Measurements from ENCODE around the gene CDH13. TPM values are rescaled to one million over a fixed set of nuclear protein-coding genes. Genes with fewer than 3 reads are reported as not detected.

Gene CDH13
- total RNA-seq, 1 donor from 2014 or later = not detected

DNA sequence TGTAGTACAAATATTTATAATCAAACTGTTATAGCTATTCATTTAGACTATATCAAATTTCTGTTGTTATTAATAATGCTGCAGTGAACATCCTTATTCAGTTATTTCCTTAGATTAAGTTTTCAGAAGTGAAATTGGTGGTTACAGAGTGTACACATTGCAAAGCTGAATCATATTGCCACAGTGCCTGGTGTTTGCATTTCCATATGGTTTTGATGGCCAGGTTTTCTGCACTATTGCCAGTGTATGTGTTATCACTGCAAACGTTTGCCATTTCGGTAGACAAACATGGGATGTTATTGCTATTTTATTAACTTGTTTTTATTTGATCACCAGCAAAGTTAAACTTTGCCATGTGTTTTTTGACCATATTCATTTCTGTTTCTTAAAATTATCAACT is 259.4 kb downstream of the CDH13 start:
- Mint-ChIP-seq H3K4me3 (no peak overlapping the region), H3K36me3 (ENCODE audit: low read depth) (no peaks in the 10 kb centered on the region), H3K9me3 (peaks cover 4% of the 10 kb centered on the region), H3K27ac (no peak overlapping the region), H3K4me1 (no peaks in the 10 kb centered on the region), H3K27me3 (peaks cover 3% of the 10 kb centered on the region)
- intact Hi-C loops (cut with micrococcal nuclease) = no loop called here
- no peak for DNase-seq

DNA sequence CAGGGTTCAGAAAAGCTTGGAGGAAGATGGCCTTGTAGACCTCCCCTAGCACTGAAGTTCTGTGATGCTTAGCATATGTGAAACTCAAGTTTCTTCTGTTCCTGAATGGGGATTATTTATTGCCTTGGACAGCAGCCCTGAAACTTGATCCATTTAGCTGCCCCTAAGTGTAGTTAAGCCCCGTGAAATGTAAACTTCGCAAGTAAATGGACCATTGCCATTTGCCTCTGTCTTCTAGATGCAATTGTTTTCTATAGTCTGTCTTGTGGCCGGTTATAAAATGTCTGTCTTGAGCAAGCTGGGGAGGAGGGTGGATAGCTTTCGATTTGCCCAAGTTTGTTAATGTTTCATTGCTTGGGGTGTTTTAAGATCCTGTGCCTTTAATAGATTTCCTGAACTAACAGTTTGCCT is 261.8 kb downstream of the CDH13 start:
- Mint-ChIP-seq H3K27me3 (peaks cover 3% of the 10 kb centered on the region), H3K4me1 (no peaks in the 10 kb centered on the region), H3K36me3 (ENCODE audit: low read depth) (no peaks in the 10 kb centered on the region), H3K4me3 (no peak overlapping the region), H3K27ac (no peak overlapping the region), H3K9me3 (peaks cover 6% of the 10 kb centered on the region)
- DNase-seq = no peak
- intact Hi-C loops (cut with micrococcal nuclease) = no loop called here

DNA sequence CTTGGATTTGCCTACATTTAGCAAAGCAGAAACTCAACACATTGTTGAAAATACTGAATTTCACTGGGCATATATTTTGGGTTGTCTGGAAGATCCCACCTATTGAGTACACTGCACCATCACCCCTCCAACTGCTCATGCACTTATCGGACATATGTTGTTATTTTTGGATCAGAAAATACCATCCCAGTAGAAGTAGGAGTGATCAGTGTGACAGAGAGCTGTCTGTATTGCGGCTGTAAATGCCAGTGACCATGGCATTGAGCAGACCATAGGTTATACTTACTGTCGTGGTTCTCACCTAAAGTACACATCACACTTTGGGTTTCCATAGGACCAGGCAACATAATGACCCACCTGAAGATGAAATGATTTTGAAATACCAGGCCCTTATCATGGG is 264.7 kb downstream of the CDH13 start:
- Mint-ChIP-seq H3K4me1 (no peaks in the 10 kb centered on the region), H3K9me3 (peaks cover 6% of the 10 kb centered on the region), H3K4me3 (no peak overlapping the region), H3K27me3 (peaks cover 3% of the 10 kb centered on the region), H3K27ac (no peak overlapping the region), H3K36me3 (ENCODE audit: low read depth) (no peaks in the 10 kb centered on the region)
- DNase-seq = no peak
- intact Hi-C loops (cut with micrococcal nuclease) = no loop called here

DNA sequence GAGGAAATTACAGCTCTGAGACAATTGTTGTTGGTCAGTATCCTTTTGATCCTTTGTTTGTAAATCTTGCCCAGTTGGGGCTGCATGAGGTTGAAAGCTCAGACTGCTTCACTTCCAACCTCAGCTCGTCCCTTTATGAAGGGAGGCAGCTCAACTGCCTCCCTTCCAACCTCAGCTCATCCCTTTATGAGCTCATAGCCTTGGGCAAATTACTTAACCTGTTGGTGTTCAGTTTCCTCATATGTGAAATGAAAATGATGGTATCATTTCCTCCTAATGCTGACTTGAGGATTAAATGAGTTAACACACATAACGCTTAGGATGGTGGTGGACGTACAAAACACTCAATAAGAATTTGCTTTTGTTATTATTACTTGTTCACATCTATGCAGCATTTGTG is 265.1 kb downstream of the CDH13 start:
- intact Hi-C loops (cut with micrococcal nuclease) = no loop called here
- peaks cover 3% of the 10 kb centered on the region for H3K27me3 Mint-ChIP-seq
- DNase-seq = no peak
- no peak overlapping the region for H3K4me3 Mint-ChIP-seq
- peaks cover 6% of the 10 kb centered on the region for H3K9me3 Mint-ChIP-seq
- no peaks in the 10 kb centered on the region for H3K4me1 Mint-ChIP-seq
- H3K27ac Mint-ChIP-seq = no peak overlapping the region
- H3K36me3 Mint-ChIP-seq (ENCODE audit: low read depth) = no peaks in the 10 kb centered on the region

DNA sequence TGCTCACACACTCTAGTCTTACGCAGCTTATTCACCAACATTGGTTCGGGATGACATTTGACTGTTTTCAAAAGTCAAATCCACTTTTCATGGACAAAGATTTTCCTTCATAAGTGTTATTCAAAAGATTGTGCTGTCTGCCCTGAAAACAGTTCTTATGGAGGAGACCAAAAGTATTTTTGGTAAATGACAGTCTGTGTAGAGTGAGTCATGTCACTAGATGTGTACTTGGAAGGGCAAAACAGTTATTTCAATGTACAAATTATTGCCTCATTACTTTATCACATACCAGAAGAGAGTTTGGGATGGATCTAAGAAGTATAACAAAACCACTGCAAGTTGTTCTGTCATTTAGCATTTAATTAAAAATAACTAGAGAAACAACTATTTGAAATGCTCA is 265.6 kb downstream of the CDH13 start:
- Mint-ChIP-seq H3K36me3 (ENCODE audit: low read depth) (no peaks in the 10 kb centered on the region), H3K9me3 (peaks cover 6% of the 10 kb centered on the region), H3K4me1 (no peaks in the 10 kb centered on the region), H3K4me3 (no peak overlapping the region), H3K27ac (no peak overlapping the region), H3K27me3 (peaks cover 3% of the 10 kb centered on the region)
- intact Hi-C loops (cut with micrococcal nuclease) = no loop called here
- DNase-seq = no peak

DNA sequence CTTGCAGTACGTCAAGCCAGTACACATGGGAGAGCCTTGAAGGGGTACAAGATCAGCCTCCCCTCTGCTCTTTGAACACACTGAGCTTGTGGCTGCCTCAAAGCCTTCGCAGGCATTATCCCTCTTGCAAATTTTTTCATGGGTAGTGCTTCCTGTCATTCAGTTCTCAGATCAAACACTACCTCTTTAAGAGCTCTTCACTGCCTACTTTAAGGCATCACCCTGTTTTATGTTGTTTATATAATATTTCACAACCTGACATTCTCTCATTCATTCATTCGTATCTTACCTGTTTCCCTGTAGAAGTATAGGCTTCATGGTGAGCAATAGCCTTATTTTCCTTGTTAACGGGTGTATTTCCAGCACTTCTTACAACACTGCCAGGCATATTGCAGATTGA is 269.1 kb downstream of the CDH13 start:
- Mint-ChIP-seq H3K4me1 (no peaks in the 10 kb centered on the region), H3K27me3 (no peaks in the 10 kb centered on the region), H3K27ac (no peak overlapping the region), H3K36me3 (ENCODE audit: low read depth) (no peaks in the 10 kb centered on the region), H3K4me3 (no peak overlapping the region), H3K9me3 (peaks cover 3% of the 10 kb centered on the region)
- intact Hi-C loops (cut with micrococcal nuclease) = no loop called here
- DNase-seq = no peak

DNA sequence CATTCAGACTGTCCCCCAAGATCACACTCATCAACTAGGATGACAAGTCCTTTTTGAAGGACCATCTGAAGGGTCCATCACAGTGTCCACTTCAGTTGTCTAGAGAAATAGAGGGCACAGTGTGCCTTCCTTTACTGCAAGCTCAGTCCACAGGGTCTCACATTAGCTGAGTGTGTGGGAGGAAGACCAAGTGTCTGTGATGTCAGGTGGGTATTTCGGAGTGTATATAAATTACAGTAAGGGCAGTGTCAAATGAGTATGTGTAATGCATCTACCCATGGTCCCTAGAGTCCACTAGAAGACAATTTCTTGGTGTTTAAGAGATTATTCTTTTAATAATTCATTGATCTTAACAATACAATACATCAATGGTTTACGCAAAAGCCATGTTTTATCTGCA is 272.2 kb downstream of the CDH13 start:
- no peaks in the 10 kb centered on the region for H3K27me3 Mint-ChIP-seq
- intact Hi-C loops (cut with micrococcal nuclease) = no loop called here
- no peak overlapping the region for H3K4me3 Mint-ChIP-seq
- peaks cover 3% of the 10 kb centered on the region for H3K9me3 Mint-ChIP-seq
- H3K4me1 Mint-ChIP-seq = no peaks in the 10 kb centered on the region
- H3K27ac Mint-ChIP-seq = no peak overlapping the region
- DNase-seq = no peak
- H3K36me3 Mint-ChIP-seq (ENCODE audit: low read depth) = no peaks in the 10 kb centered on the region

DNA sequence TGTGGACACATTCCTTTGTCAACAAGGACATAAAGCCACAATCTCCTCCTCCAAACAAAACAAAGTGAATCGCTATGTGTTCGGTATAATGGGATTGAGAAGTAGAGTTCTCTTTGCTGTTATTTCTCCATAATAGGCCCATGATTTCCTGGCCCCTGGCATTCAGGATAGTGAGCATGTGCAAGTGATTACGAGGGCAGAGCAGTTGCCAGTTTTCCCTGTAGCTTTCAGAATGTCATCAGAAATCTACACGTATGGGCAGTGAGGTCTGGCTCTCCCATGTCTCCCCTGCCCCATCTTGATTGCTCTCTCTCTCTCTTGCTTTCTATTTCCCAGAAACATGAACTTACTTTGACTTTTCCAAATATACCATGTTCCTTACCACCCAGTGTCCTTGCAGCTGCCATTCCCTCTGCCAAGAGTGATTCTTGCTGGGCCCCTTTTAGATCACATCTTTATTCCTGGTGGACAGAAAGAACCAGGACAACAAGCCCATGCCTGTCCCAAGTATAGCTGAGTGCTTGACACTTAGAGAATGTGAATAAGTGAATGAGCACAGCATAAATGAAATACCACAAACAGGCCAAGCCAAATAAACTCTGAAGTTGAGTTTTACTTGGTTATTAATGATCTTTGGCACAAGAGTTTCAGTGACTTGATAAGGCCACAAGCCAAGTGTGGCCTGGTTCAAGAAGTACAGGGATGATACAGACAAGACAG is 273.1 kb downstream of the CDH13 start:
- intact Hi-C loops (cut with micrococcal nuclease) = no loop called here
- Mint-ChIP-seq H3K27ac (no peak overlapping the region), H3K4me1 (no peaks in the 10 kb centered on the region), H3K36me3 (ENCODE audit: low read depth) (no peaks in the 10 kb centered on the region), H3K4me3 (no peak overlapping the region), H3K27me3 (no peaks in the 10 kb centered on the region), H3K9me3 (peaks cover 3% of the 10 kb centered on the region)
- DNase-seq = no peak

DNA sequence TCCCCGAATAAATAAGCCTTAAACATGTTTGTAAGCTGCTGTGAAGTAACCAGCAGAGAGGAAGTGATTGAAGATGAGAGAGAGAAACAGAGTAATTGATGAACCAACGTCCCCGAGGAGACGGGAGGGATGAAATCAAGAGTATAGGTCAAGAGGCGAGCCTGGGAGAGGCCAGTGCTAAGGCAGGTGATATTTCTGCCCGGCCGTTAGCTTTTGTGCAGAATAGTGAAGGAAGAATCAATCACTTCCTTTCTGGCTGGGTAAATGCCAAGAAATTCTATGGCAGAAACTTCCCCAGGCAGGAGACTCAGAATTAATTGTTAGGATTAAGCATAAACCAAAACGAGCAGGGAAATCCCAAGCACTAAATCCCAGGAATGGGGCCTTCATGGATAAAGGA is 273.8 kb downstream of the CDH13 start:
- Mint-ChIP-seq H3K27me3 (no peaks in the 10 kb centered on the region), H3K4me3 (no peak overlapping the region), H3K36me3 (ENCODE audit: low read depth) (no peaks in the 10 kb centered on the region), H3K9me3 (peaks cover 3% of the 10 kb centered on the region), H3K4me1 (no peaks in the 10 kb centered on the region), H3K27ac (no peak overlapping the region)
- no peak for DNase-seq
- intact Hi-C loops (cut with micrococcal nuclease) = no loop called here

DNA sequence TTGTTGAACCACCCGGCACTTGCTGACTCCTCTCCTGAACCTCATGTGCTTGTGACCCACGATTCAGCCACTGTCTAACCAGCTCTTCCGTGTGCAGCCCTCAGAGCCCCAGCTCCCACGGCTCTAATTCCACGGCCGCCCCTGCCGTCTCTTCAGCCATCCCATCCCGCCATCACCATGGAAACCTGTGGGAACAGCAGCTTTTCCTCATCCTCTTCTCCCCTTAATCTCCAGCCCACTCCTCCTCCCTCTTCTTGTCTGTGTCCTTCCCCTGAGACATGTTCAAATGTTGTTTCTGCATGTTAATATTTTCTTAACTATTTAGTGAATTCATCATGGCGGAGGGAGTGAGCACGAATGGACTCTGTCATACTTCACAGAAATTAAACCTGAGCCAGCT is 285.2 kb downstream of the CDH13 start:
- intact Hi-C loops (cut with micrococcal nuclease) = no loop called here
- DNase-seq = no peak
- Mint-ChIP-seq H3K9me3 (no peaks in the 10 kb centered on the region), H3K27me3 (no peaks in the 10 kb centered on the region), H3K4me1 (no peaks in the 10 kb centered on the region), H3K4me3 (no peak overlapping the region), H3K27ac (no peak overlapping the region), H3K36me3 (ENCODE audit: low read depth) (no peaks in the 10 kb centered on the region)

DNA sequence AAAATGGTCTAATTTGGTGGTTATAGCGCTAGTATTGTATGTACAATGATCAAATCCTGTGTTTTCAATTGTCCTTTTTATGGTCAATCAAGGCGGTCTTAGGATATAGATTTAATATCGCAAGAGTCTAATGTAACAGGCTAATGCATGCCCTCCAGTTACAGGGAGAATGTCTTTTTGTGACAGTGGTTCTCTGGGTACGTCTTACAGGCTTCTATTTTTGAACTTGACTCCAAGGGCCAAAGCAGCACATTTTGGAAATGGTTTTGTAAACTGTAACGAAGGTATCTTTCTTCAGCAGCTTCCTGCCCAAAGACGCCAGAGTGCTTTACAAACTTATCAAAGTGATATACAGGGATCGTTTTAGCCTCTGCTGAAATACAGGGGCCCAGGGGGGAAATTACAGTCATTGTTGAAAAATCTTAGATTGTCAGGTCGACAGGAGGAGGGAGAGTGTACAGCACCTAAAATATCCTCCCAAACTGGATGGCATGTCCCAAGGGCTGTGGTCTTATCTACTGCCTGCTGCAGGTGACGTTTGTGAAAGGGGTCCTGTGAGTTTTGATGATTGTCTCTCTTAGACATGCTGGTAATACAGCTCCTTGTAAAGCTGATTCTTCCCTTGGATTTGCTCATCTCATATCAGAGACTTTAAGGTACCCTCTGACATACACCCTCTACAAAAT is 288.5 kb downstream of the CDH13 start:
- intact Hi-C loops (cut with micrococcal nuclease) = no loop called here
- Mint-ChIP-seq H3K27ac (no peak overlapping the region), H3K4me1 (no peaks in the 10 kb centered on the region), H3K4me3 (no peak overlapping the region), H3K27me3 (peaks cover 1% of the 10 kb centered on the region), H3K36me3 (ENCODE audit: low read depth) (no peaks in the 10 kb centered on the region), H3K9me3 (peaks cover 3% of the 10 kb centered on the region)
- no peak for DNase-seq

DNA sequence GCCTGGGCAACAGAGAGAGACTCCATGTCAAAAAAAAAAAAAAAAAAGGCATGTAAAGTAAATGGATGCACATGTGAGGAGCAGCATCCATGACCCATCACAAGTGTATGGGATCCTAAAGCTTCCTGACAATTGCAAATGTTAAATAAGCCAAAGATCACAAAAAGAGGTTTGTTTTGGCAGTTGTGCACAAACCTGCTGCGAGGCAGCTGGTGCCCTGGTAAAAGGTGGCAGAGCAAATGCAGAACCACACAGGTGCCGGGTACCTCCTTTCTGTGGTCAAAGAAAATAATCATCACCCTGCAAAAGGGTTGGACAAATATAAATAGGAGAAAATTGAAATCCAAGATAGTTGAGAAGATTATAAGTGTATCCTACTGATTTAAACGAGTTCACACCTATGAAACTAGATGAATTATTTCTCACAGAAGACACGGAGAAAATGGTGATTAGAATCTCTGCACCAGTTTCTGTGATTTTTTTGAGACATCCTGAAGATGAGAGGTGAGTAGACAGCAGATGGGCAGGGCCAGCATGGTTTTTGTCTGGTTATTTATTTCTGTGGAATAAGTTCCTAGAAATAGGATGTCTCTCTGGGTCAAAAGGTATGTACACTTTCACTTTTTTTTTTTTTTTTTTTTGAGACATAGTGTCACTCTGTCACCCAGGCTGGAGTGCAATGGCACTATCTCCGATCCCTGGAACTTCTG is 291.3 kb downstream of the CDH13 start:
- Mint-ChIP-seq H3K4me3 (no peak overlapping the region), H3K27me3 (peaks cover 6% of the 10 kb centered on the region), H3K27ac (no peak overlapping the region), H3K36me3 (ENCODE audit: low read depth) (no peaks in the 10 kb centered on the region), H3K4me1 (no peaks in the 10 kb centered on the region), H3K9me3 (peaks cover 4% of the 10 kb centered on the region)
- intact Hi-C loops (cut with micrococcal nuclease) = no loop called here
- DNase-seq = no peak

DNA sequence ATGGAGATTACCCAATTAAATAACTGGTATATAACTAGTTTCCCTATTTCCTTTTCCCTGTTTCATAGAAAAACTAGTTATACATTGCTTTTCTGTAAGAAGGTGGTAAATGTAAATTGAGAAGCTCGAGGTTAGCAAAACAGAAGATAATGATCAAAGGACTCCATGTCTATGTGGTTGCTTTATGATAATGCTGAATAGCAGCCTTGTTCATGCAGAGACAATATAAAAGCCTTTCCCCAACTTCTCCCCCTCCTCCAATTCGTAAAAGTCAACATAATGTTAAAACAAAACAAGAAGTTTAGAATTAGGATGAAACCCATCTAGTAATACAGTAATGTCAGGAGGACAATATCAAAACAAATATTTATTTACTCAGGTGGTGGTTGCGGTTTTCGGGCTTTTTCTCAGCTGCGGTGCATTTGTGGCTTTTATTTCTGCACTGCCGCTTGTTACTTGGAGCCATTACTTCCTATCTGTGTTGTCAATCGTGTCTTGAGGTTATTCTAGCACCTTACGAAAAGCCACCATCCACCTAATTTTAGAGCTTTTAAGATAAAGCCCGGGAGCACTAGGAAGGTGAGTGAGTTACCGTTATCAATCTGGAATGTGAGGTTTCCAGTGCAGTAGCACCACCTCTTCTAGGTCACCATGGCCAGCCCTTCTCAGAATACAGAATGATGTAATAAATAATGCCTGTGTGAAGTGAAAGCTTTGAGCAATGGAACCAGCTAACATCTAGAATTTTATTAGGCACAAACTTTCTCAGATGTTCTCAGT is 297.5 kb downstream of the CDH13 start:
- H3K27ac Mint-ChIP-seq = no peak overlapping the region
- DNase-seq = peak; percentile 75
- intact Hi-C loops (cut with micrococcal nuclease) = no loop called here

DNA sequence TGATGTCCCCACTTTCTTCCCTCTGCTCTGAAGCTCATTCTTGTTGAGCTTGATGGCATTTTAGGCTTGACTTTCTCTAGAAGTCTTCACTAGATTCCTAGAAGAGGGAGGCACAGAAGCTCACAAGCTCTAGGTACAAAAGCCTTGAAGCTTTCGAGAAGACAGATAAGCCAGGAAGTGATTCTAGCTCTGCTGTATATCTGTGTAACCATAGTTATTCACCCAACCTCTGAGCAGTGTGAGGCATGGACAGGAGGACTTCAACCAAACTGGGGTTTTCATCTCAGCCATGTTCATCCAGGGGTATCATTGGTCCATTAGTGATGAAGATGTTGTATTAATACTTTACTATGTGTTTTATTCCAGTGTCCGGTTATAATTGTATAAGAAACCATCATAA is 299.7 kb downstream of the CDH13 start:
- H3K27me3 Mint-ChIP-seq = peaks cover 4% of the 10 kb centered on the region
- DNase-seq = no peak
- peaks cover 4% of the 10 kb centered on the region for H3K4me1 Mint-ChIP-seq
- H3K4me3 Mint-ChIP-seq = no peak overlapping the region
- H3K27ac Mint-ChIP-seq = no peak overlapping the region
- H3K9me3 Mint-ChIP-seq = peaks cover 12% of the 10 kb centered on the region
- H3K36me3 Mint-ChIP-seq (ENCODE audit: low read depth) = no peaks in the 10 kb centered on the region
- intact Hi-C loops (cut with micrococcal nuclease) = no loop called here

More for the DNA sequence above, 297.5 kb downstream of the CDH13 start:
- no peak overlapping the region for H3K4me3 Mint-ChIP-seq
- no peaks in the 10 kb centered on the region for H3K36me3 Mint-ChIP-seq (ENCODE audit: low read depth)
- peaks cover 6% of the 10 kb centered on the region for H3K27me3 Mint-ChIP-seq
- peaks cover 4% of the 10 kb centered on the region for H3K4me1 Mint-ChIP-seq
- peaks cover 16% of the 10 kb centered on the region for H3K9me3 Mint-ChIP-seq
